IMR-90 (cell line): Measurements from ENCODE around the gene KLHDC7B. TPM values are rescaled to one million over a fixed set of nuclear protein-coding genes. Genes with fewer than 3 reads are reported as not detected.

Experiments used
- FOS ChIP-seq: fragments of 150-350 bp; IDR thresholded peaks from 2 replicates; pipeline ENCODE4 v1.6.1; 2016; ENCODE audit warnings: low read depth, low read length
- RAD21 ChIP-seq: IDR thresholded peaks from 2 replicates; pipeline ENCODE4 v1.6.1; 2012; ENCODE audit warnings: low read length, improper control_type of control experiment
- RCOR1 ChIP-seq: IDR thresholded peaks from 2 replicates; pipeline ENCODE4 v1.6.1; 2012; ENCODE audit warnings: mild to moderate bottlenecking, low read length, improper control_type of control experiment; ENCODE audit not compliant: insufficient replicate concordance
- polyA plus RNA-seq, 3 experiments: library from polyadenylated mRNA; depleted of rRNA; stranded (reverse); fragments of >200 nt; gene quantifications; 2 replicates each; pipeline ENCODE4 v1.2.3, GENCODE V29; 2012; ENCODE audit warnings: low replicate concordance in 1 of 3
- total RNA-seq: library from RNA; depleted of rRNA; stranded (reverse); fragments of >200 nt; gene quantifications from 2 replicates; pipeline ENCODE4 v1.2.3, GENCODE V29; 2012
- TF ChIP-seq, protein P1 (sequence below): fragments of 150-350 bp; IDR thresholded peaks from 2 replicates; pipeline ENCODE4 v1.6.1; 2016; ENCODE audit warnings: low read depth, mild to moderate bottlenecking, low read length, moderate library complexity, borderline replicate concordance

Gene KLHDC7B
- total and polyA plus RNA-seq, 2 of the 4 experiments (the other 2 are of a cell fraction): 0.05 TPM; not detected in 1

DNA sequence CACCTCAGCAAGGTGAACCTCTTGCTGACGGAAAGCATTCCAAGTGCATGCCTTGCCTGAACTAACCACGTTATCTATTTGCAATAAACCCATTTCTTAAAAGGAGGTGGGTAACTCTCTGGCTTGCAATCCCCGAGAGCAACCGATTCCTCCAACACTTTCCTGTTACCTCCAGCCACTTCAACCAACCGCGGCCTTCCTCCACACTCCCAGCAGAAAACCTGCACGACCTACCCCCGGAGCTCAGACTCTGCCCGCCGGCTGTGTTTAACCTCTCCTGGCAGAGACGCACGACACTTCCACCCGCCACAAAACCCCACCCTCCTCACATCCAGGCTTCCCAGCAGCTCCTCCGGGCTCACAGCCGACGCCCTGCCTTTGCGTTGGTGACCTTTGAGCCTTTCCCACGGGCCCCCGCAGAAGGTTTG lies 21.0 kb upstream of the KLHDC7B start (continued):
- TF ChIP-seq, protein P1, sequence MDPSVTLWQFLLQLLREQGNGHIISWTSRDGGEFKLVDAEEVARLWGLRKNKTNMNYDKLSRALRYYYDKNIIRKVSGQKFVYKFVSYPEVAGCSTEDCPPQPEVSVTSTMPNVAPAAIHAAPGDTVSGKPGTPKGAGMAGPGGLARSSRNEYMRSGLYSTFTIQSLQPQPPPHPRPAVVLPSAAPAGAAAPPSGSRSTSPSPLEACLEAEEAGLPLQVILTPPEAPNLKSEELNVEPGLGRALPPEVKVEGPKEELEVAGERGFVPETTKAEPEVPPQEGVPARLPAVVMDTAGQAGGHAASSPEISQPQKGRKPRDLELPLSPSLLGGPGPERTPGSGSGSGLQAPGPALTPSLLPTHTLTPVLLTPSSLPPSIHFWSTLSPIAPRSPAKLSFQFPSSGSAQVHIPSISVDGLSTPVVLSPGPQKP: no peak
- TF ChIP-seq FOS: no peak
- TF ChIP-seq RCOR1: no peak
- no peak for TF ChIP-seq RAD21
